GM04504 (cell line): Measurements from ENCODE around the gene DOC2A.

ENCODE experiments used
- DNase-seq: peaks from one replicate; pipeline ENCODE4 v3.0.0-alpha.2; 2012; ENCODE audit warnings: low read depth

The DOC2A gene

GRCh38 chr16:30005341-30006094, 5.3 kb downstream of the DOC2A start:
- DNase-seq, result no peak

- no peak for DNase-seq
Observed at GRCh38 chr16:30004811-30005242, 6.0 kb downstream of the DOC2A start.

- no peak for DNase-seq
Observed at GRCh38 chr16:30004424-30004776, 6.4 kb downstream of the DOC2A start.

GRCh38 chr16:30003670-30004423, 7.0 kb downstream of the DOC2A start:
- DNase-seq, result no peak

- no peak for DNase-seq
Observed at GRCh38 chr16:30002614-30003346, 8.0 kb downstream of the DOC2A start.

- no peak for DNase-seq
Observed at GRCh38 chr16:30000735-30001631, 9.8 kb downstream of the DOC2A start.

- no peak for DNase-seq
Observed at GRCh38 chr16:29999605-30000004, 11.2 kb downstream of the DOC2A start.

- no peak for DNase-seq
Observed at GRCh38 chr16:29996766-29997250, 14.0 kb downstream of the DOC2A start.

GRCh38 chr16:29995911-29996765, 14.7 kb downstream of the DOC2A start, which contains the start of gene INO80E:
TSS of gene INO80E (plus strand) at chr16:29996241. CDS start at chr16:29996311, 70 bp downstream.
- DNase-seq, result peak; percentile 89

GRCh38 chr16:29995324-29995910, 15.4 kb downstream of the DOC2A start, which contains the start of gene HIRIP3:
TSS of gene HIRIP3 (minus strand) at chr16:29995617. CDS start at chr16:29995605, 12 bp downstream.
- peak; percentile 46 for DNase-seq

- peak; percentile 39 for DNase-seq
Observed at GRCh38 chr16:29994600-29995323, 16.1 kb downstream of the DOC2A start.

- no peak for DNase-seq
Observed at GRCh38 chr16:29993903-29994599, 16.8 kb downstream of the DOC2A start.

GRCh38 chr16:29993191-29993902, 17.5 kb downstream of the DOC2A start:
- no peak for DNase-seq

GRCh38 chr16:29992344-29992967, 18.4 kb downstream of the DOC2A start:
- DNase-seq, result no peak

GRCh38 chr16:29991571-29991904, 19.3 kb downstream of the DOC2A start:
- no peak for DNase-seq

- DNase-seq, result no peak
Observed at GRCh38 chr16:29990883-29991570, 19.8 kb downstream of the DOC2A start.

- no peak for DNase-seq
Observed at GRCh38 chr16:29990034-29990433, 20.8 kb downstream of the DOC2A start.
